ENCODE measurements around the gene ANKRD13B. TPM values are rescaled to one million over a fixed set of nuclear protein-coding genes. Genes with fewer than 3 reads are reported as not detected.

Gene ANKRD13B
- total and polyA plus RNA-seq, 2 of the 13 experiments (the other 11 are each of a cell fraction or from before 2014, with no cell fraction given): 1.7 to 1.8 TPM

DNA sequence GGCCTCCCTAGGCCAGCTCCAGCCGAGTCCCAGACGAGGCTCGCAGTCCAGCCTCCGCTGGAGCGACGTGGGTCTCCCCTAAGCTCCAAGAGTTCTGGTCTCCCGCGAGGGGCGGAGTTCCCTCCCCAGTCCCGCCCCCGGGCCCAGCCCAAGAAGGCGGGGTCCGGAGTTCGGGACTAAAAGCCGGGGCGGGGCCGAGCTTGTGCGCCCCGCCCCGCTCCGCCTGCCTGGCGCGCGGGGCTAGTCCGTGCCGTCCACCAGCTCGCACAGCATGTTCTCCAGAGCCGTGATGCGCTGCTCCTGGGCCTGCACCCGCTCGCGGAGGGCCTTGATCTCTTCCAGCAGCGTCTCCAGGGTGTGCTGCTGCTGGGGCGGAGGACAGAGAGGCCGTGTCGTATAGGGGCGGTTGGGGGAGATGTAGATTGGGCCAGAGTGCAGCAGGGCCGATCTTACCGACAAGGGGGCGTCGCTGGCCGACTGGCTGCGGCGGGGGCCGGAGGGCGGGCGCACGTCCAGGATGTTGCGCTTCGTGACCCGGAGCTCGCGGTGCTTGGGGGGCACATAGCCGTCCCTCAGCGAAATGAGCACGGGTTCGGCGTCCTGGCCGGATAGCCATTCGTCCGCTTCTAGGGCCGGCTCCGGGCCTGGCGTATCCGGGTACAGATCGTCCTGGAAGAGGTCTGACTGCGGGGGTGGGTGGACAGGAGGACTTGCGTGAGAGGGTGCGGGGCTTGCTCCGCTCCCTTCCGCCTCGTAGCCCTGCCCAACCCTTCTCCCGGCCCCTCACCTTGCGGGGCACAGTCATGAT is 22.8 kb downstream of the ANKRD13B start:
- no peak overlapping the region for H2AFZ ChIP-seq (ENCODE audit: low read length)
- FAIRE-seq: peak; percentile 8
- TF ChIP-seq SRSF9 (IDR thresholded peaks at IDR 0.05; ENCODE audit: borderline replicate concordance, insufficient read depth, low read depth, low read length, poor library complexity, severe bottlenecking): no peak
- TF ChIP-seq CCDC6 (CRISPR knock-in tag; IDR thresholded peaks at IDR 0.05): no peak
- TF ChIP-seq ZNF737 (CRISPR knock-in tag; IDR thresholded peaks at IDR 0.05; ENCODE audit: borderline replicate concordance): no peak
- peak; percentile 47; the same call in 1 of the 2 replicates for TF ChIP-seq TAF1 (CRISPR knock-in tag; IDR thresholded peaks at IDR 0.05)
- TF ChIP-seq AGO1 (IDR thresholded peaks at IDR 0.05; ENCODE audit: low read depth, low read length, poor library complexity, severe bottlenecking): peak; percentile 70
- no peak for TF ChIP-seq ZNF878 (CRISPR knock-in tag; IDR thresholded peaks at IDR 0.05)
- TF ChIP-seq RNF2 (conservative IDR thresholded peaks at IDR 0.05; ENCODE audit: low read depth): 0 out of 2 replicates have a peak, but pooled peaks have one; percentile 54
- TF ChIP-seq ZNF746 (CRISPR knock-in tag; IDR thresholded peaks at IDR 0.05): peak; percentile 36; the same call in 1 of the 2 replicates
- TF ChIP-seq WIZ (CRISPR knock-in tag; IDR thresholded peaks at IDR 0.05): no peak
- TF ChIP-seq, protein P1, sequence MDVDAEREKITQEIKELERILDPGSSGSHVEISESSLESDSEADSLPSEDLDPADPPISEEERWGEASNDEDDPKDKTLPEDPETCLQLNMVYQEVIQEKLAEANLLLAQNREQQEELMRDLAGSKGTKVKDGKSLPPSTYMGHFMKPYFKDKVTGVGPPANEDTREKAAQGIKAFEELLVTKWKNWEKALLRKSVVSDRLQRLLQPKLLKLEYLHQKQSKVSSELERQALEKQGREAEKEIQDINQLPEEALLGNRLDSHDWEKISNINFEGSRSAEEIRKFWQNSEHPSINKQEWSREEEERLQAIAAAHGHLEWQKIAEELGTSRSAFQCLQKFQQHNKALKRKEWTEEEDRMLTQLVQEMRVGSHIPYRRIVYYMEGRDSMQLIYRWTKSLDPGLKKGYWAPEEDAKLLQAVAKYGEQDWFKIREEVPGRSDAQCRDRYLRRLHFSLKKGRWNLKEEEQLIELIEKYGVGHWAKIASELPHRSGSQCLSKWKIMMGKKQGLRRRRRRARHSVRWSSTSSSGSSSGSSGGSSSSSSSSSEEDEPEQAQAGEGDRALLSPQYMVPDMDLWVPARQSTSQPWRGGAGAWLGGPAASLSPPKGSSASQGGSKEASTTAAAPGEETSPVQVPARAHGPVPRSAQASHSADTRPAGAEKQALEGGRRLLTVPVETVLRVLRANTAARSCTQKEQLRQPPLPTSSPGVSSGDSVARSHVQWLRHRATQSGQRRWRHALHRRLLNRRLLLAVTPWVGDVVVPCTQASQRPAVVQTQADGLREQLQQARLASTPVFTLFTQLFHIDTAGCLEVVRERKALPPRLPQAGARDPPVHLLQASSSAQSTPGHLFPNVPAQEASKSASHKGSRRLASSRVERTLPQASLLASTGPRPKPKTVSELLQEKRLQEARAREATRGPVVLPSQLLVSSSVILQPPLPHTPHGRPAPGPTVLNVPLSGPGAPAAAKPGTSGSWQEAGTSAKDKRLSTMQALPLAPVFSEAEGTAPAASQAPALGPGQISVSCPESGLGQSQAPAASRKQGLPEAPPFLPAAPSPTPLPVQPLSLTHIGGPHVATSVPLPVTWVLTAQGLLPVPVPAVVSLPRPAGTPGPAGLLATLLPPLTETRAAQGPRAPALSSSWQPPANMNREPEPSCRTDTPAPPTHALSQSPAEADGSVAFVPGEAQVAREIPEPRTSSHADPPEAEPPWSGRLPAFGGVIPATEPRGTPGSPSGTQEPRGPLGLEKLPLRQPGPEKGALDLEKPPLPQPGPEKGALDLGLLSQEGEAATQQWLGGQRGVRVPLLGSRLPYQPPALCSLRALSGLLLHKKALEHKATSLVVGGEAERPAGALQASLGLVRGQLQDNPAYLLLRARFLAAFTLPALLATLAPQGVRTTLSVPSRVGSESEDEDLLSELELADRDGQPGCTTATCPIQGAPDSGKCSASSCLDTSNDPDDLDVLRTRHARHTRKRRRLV (CRISPR knock-in tag; IDR thresholded peaks at IDR 0.05): peak; percentile 85; the same call in 1 of the 2 replicates
- no peak for TF ChIP-seq ZFP36L1 (CRISPR knock-in tag; IDR thresholded peaks at IDR 0.05)
- TF ChIP-seq ZSCAN21 (CRISPR knock-in tag; IDR thresholded peaks at IDR 0.05; ENCODE audit: borderline replicate concordance): 0 out of 2 replicates have a peak, but pooled peaks have one; percentile 25
- peak; percentile 55 for TF ChIP-seq RBM39 (IDR thresholded peaks at IDR 0.05; ENCODE audit: low read depth, low read length, poor library complexity, severe bottlenecking)
- no peak for TF ChIP-seq NCOA5 (CRISPR knock-in tag; IDR thresholded peaks at IDR 0.05)
- no peak for TF ChIP-seq TMF1 (CRISPR knock-in tag; IDR thresholded peaks at IDR 0.05; ENCODE audit: low read depth)
- no peak for TF ChIP-seq SP1 (IDR thresholded peaks at IDR 0.05)
- TF ChIP-seq SP1 (CRISPR knock-in tag; IDR thresholded peaks at IDR 0.05): peak; percentile 28; the same call in 1 of the 2 replicates
- TF ChIP-seq ZNF44 (CRISPR knock-in tag; IDR thresholded peaks at IDR 0.05): no peak

More for the DNA sequence above, 22.8 kb downstream of the ANKRD13B start:
- Histone ChIP-seq H3K4me3 (replicated peaks in 1 of 3; ENCODE audit: insufficient read depth in 1 of 3, low read depth in 2 of 3, low read length in 3 of 3) (peak overlapping the region; percentile 31 to 75 (median 48)), H3K27ac (ENCODE audit: extremely low read length, insufficient read depth, low read length) (no peak overlapping the region), H4K20me1 (ENCODE audit: insufficient read depth, low read length) (no peaks in the 10 kb centered on the region), H3K79me2 (ENCODE audit: insufficient read depth, low read length) (no peaks in the 10 kb centered on the region), H3K36me3 (replicated peaks in 1 of 2; ENCODE audit: control insufficient read depth in 1 of 2, insufficient read depth in 2 of 2, low read length in 2 of 2) (no peaks in the 10 kb centered on the region), H3K9ac (ENCODE audit: insufficient read depth, low read depth, low read length) (no peak overlapping the region; the same call in 1 of the 2 replicates), H3K27me3 (ENCODE audit: control insufficient read depth in 1 of 2, insufficient read depth in 2 of 2, low read length in 2 of 2) (peaks cover 0 to 65% of the 10 kb centered on the region in 2 experiments; a peak in 3 of 5 replicates), H3K9me3 (ENCODE audit: low read length) (no peaks in the 10 kb centered on the region), H3K4me1 (ENCODE audit: insufficient read depth, low read length) (peaks cover 61% of the 10 kb centered on the region), H3K4me2 (ENCODE audit: low read depth, low read length) (peak overlapping the region; percentile 97)
- POLR2A ChIA-PET: interaction anchor here (0.7 to 1.5 kb wide), 7 partner anchors 12 to 322 kb away, joined by 3 to 9 read pairs (median 3); partner anchors contain the start of genes ABHD15, ANKRD13B and NUFIP2
- no TSS peak for BruUV-seq (replicated peaks)
- DNase-seq (ENCODE audit: low spot score): peak; percentile 72
- CTCF ChIA-PET (ENCODE audit: low intra/inter-chr PET ratio, low total read pairs): no interaction called here
- intact Hi-C loops (cut with micrococcal nuclease; ENCODE audit: unreplicated experiment): no loop called here
- peak; percentile 60 for ATAC-seq
- 0% methylated on average over 2 of the region's 74 CpGs for WGBS (ENCODE audit: low lambda C conversion rate)
- in situ Hi-C loops (cut with HindIII; ENCODE audit: extremely low pct_ligation_motif_present, low pct_unique_long_range_greater_than_20kb): loop anchor here (5.0 kb wide), 1 partner anchor 33 kb away; no protein-coding TSS in a partner anchor

Data from HepG2 (cell line).